OCI-LY7 (cell line): ENCODE results near the gene KCNIP1. TPM values are rescaled to one million over a fixed set of nuclear protein-coding genes. Genes with fewer than 3 reads are reported as not detected.

Experiments used
- BruUV-seq: library from RNA; stranded (reverse); fragments of 400-500 nt; replicated peaks from 2 replicates; lab custom pipeline; 2021; lab: Mats Ljungman, UMichigan
- CTCF ChIA-PET: fragments of 300-600 bp; sonication (Branson Sonifier 250); formaldehyde crosslinking; loops from one replicate; lab custom pipeline; 2022; ENCODE audit warnings: antibody characterized with exemption; ENCODE audit not compliant: unreplicated experiment; lab: Charles Lee
- POLR2A ChIA-PET: fragments of 300-600 bp; sonication (Branson Sonifier 250); formaldehyde crosslinking; loops from one replicate; lab custom pipeline; 2022; ENCODE audit warnings: antibody characterized with exemption; lab: Charles Lee
- DNase-seq: peaks from one replicate; pipeline ENCODE4 v3.0.0-alpha.2; 2015; ENCODE audit warnings: low spot score
- H2AFZ ChIP-seq: fragments of 200-600 bp; sonication (generic), shearing (Covaris generic); 2 replicates; pipeline ENCODE4 v1.6.1; 2014; ENCODE audit warnings: mild to moderate bottlenecking, antibody characterized with exemption, low read length, moderate library complexity
- H3K27ac ChIP-seq: fragments of 200-600 bp; sonication (generic); 2 replicates; pipeline ENCODE4 v1.5.1; 2014; ENCODE audit warnings: mixed run types, low read depth, mild to moderate bottlenecking, moderate library complexity, low read length, inconsistent platforms; ENCODE audit not compliant: poor library complexity, severe bottlenecking
- H3K36me3 ChIP-seq: fragments of 200-600 bp; sonication (generic); 2 replicates; pipeline ENCODE4 v1.6.1; 2014; ENCODE audit warnings: mild to moderate bottlenecking, antibody characterized with exemption, low read length, moderate library complexity, mixed read lengths; ENCODE audit not compliant: insufficient read depth
- H3K4me1 ChIP-seq: fragments of 200-600 bp; sonication (generic); 2 replicates; pipeline ENCODE4 v1.5.1; 2014; ENCODE audit warnings: mild to moderate bottlenecking, low read length; ENCODE audit not compliant: insufficient read depth, poor library complexity, severe bottlenecking
- H3K4me2 ChIP-seq: fragments of 200-600 bp; sonication (generic); 2 replicates; pipeline ENCODE4 v1.6.1; 2014; ENCODE audit warnings: mild to moderate bottlenecking, low read length
- H3K4me3 ChIP-seq: fragments of 200-600 bp; sonication (generic); 2 replicates; pipeline ENCODE4 v1.5.1; 2014; ENCODE audit warnings: mild to moderate bottlenecking, low read depth, low read length; ENCODE audit not compliant: poor library complexity, severe bottlenecking
- H3K79me2 ChIP-seq: fragments of 200-600 bp; sonication (generic); 2 replicates; pipeline ENCODE4 v1.6.1; 2016; ENCODE audit warnings: low read depth, mild to moderate bottlenecking, low read length, moderate library complexity, mixed read lengths; ENCODE audit not compliant: insufficient read depth
- H3K9me2 ChIP-seq: fragments of 200-600 bp; sonication (generic); 2 replicates; pipeline ENCODE4 v1.6.1; 2016; ENCODE audit warnings: mild to moderate bottlenecking, low read length, mixed read lengths; ENCODE audit not compliant: insufficient read depth
- H3K9me3 ChIP-seq: fragments of 200-600 bp; sonication (generic); 2 replicates; pipeline ENCODE4 v1.6.1; 2014; ENCODE audit warnings: mild to moderate bottlenecking, mixed run types, low read length, mixed read lengths
- H4K20me1 ChIP-seq: fragments of 200-600 bp; sonication (generic); 2 replicates; pipeline ENCODE4 v1.6.1; 2014; ENCODE audit warnings: mild to moderate bottlenecking, antibody characterized with exemption, low read length, moderate library complexity, mixed read lengths; ENCODE audit not compliant: insufficient read depth
- EZH2phosphoT487 ChIP-seq: fragments of 200-600 bp; sonication (generic); IDR thresholded peaks from 2 replicates; pipeline ENCODE4 v1.6.1; 2018; ENCODE audit warnings: low read depth, borderline replicate concordance, mild to moderate bottlenecking, mixed run types, antibody characterized with exemption, low read length, moderate library complexity, mixed read lengths
- intact Hi-C: fragments of 100-400 bp; cut with micrococcal nuclease; formaldehyde crosslinking; loops from one replicate; pipeline ENCODE4 v1.10.0; 2022; ENCODE audit not compliant: unreplicated experiment
- total RNA-seq, 2 experiments: library from RNA; depleted of rRNA in 1 of 2; stranded (reverse); fragments of >200 nt in 1 of 2; shearing (Covaris generic) in 1 of 2; gene quantifications; 2 replicates each; pipeline ENCODE4 v1.2.3, GENCODE V29; 2014 to 2022
- TF ChIP-seq, protein P1 (sequence below): fragments of 200-600 bp; sonication (generic); conservative IDR thresholded peaks from 2 replicates; pipeline ENCODE4 v1.5.1; 2014; ENCODE audit warnings: mild to moderate bottlenecking, antibody characterized with exemption, low read length, moderate library complexity, mixed read lengths

The KCNIP1 gene
- total RNA-seq, 2 experiments from 2014 or later, result not detected

DNA sequence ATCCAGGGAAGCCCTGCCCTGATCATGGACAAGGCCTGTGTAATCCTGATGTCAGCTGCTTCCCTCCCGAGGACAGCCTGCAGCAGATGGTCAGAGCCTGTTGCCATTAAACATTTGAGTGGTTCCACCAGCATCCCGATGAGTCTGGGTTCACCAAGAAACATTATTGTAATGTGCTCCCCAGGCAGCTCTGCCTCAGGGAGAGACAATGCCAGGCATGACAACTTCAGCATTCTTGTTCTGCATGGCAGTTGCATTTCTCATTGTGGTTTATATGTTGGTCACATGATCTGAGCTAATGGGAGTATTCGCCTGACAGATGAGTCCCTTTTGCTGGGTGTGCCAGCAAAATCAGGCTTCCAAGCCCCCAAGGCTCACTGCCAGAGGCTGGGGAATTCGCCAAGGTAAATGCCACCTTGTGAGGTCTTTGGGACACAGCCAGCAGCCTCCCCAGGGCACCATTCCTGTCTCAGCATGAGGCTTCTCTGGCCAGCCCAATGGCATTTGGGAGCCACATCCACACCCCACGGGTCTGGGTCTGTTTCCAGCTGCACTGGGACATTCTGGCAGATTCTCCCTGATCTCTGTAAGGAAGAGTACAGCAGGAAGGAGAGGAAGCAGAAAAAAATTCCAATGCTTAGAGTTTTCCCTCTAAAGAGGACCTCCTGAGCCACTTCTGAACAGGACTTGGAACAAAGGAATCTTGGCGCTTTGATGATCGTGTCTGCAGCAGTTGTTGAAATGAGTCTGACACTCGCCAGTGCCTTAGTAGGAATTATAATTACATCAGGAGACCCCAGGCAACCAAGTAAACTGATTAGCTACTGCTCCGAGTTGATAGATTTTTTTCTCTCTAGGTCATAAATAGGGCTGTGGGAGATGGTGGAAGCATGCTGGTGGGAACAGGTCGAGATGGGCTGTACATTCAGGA lies 18.7 kb downstream of the KCNIP1 start:
- Histone ChIP-seq H3K4me1 (no peaks in the 10 kb centered on the region), H3K4me3 (no peak overlapping the region), H2AFZ (no peak overlapping the region), H3K27ac (no peak overlapping the region), H3K36me3 (no peaks in the 10 kb centered on the region), H3K79me2 (no peaks in the 10 kb centered on the region), H3K9me3 (no peaks in the 10 kb centered on the region), H3K9me2 (no peaks in the 10 kb centered on the region), H3K4me2 (no peak overlapping the region), H4K20me1 (no peaks in the 10 kb centered on the region)
- TF ChIP-seq EZH2phosphoT487, result no peak
- TF ChIP-seq, protein P1, sequence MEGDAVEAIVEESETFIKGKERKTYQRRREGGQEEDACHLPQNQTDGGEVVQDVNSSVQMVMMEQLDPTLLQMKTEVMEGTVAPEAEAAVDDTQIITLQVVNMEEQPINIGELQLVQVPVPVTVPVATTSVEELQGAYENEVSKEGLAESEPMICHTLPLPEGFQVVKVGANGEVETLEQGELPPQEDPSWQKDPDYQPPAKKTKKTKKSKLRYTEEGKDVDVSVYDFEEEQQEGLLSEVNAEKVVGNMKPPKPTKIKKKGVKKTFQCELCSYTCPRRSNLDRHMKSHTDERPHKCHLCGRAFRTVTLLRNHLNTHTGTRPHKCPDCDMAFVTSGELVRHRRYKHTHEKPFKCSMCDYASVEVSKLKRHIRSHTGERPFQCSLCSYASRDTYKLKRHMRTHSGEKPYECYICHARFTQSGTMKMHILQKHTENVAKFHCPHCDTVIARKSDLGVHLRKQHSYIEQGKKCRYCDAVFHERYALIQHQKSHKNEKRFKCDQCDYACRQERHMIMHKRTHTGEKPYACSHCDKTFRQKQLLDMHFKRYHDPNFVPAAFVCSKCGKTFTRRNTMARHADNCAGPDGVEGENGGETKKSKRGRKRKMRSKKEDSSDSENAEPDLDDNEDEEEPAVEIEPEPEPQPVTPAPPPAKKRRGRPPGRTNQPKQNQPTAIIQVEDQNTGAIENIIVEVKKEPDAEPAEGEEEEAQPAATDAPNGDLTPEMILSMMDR, result no peak
- intact Hi-C loops, result no loop called here
- ChIA-PET CTCF (no interaction called here), POLR2A (interaction anchor here (0.6 kb wide), 1 partner anchor 55 kb away, joined by 3 read pairs; no protein-coding TSS in a partner anchor)
- DNase-seq, result no peak
- BruUV-seq, result no TSS peak

DNA sequence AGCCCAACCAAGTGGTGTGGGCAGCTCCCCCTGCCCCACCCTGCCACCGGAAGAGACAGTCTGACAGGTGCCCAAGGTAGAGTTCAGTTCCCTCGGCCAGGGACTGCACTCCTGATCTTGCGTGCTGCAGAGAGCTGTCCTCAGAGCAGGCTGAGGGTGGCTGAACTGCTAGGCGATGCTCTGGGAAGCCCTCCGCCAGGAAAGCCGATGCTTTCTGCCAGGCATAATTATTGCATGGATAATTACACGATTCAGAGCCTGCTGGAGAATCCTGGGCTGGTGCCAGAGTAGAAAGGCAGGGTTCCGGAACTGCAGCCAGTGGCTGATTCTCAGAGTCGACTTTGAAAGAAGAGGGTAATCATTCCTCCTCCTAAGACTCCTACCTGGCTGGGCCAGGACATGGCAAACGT lies 19.3 kb downstream of the KCNIP1 start:
- no peak overlapping the region for H3K4me2 ChIP-seq
- CTCF ChIA-PET, result no interaction called here
- no peak overlapping the region for H3K27ac ChIP-seq
- H3K4me1 ChIP-seq, result no peaks in the 10 kb centered on the region
- H3K36me3 ChIP-seq, result no peaks in the 10 kb centered on the region
- no peak for TF ChIP-seq EZH2phosphoT487
- TF ChIP-seq, protein P1, result no peak
- POLR2A ChIA-PET, result interaction anchor here (0.6 kb wide), 1 partner anchor 56 kb away, joined by 3 read pairs; no protein-coding TSS in a partner anchor
- H3K9me2 ChIP-seq, result no peaks in the 10 kb centered on the region
- no peak overlapping the region for H2AFZ ChIP-seq
- intact Hi-C loops, result no loop called here
- H3K9me3 ChIP-seq, result no peaks in the 10 kb centered on the region
- DNase-seq, result no peak
- BruUV-seq, result no TSS peak
- no peaks in the 10 kb centered on the region for H3K79me2 ChIP-seq
- H4K20me1 ChIP-seq, result no peaks in the 10 kb centered on the region
- H3K4me3 ChIP-seq, result no peak overlapping the region

DNA sequence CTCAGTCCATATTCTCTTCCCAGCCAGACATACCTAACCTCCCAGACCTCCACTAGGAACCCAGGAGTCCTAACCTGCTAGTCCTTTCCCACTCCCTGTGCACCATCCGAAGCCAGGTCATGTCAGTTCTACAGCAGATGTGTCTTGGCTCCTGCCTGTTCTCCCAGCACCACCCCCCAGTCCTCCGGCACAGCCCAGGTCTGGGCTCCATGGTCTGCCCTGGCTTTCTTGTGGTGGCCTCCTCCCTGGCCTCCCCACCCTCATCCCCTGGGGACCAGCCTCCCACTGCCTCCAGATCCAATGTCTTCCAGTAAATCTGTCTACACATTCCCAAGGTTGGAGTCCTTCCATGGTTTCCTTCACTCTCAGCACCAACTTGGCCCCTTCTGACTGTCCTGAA lies 20.0 kb downstream of the KCNIP1 start:
- ChIA-PET POLR2A (no interaction called here), CTCF (no interaction called here)
- no peak overlapping the region for H3K4me2 ChIP-seq
- no peaks in the 10 kb centered on the region for H3K36me3 ChIP-seq
- no peak overlapping the region for H3K4me3 ChIP-seq
- H3K27ac ChIP-seq, result no peak overlapping the region
- no peak for DNase-seq
- no peaks in the 10 kb centered on the region for H3K9me3 ChIP-seq
- intact Hi-C loops, result no loop called here
- no peak overlapping the region for H2AFZ ChIP-seq
- no TSS peak for BruUV-seq
- no peaks in the 10 kb centered on the region for H3K4me1 ChIP-seq
- H3K79me2 ChIP-seq, result no peaks in the 10 kb centered on the region
- no peaks in the 10 kb centered on the region for H3K9me2 ChIP-seq
- TF ChIP-seq EZH2phosphoT487, result no peak
- TF ChIP-seq, protein P1, result no peak
- H4K20me1 ChIP-seq, result no peaks in the 10 kb centered on the region
